ENCODE measurements around the gene OR6Q1.

GRCh38 chr11:58006940-58007339 lies 23.8 kb upstream of the OR6Q1 start:
- TF ChIP-seq CTCF (conservative IDR thresholded peaks at IDR 0.05; ENCODE audit: low read depth in 2 of 2) (no peak), POLR2AphosphoS5 (IDR thresholded peaks at IDR 0.05; ENCODE audit: low read depth) (no peak), EZH2 (IDR thresholded peaks at IDR 0.05; ENCODE audit: low read depth, unreplicated experiment) (no peak), JUNB (IDR thresholded peaks at IDR 0.05; ENCODE audit: unreplicated experiment) (no peak), ZNF331 (CRISPR knock-in tag; IDR thresholded peaks at IDR 0.05; ENCODE audit: low read depth) (no peak), REST (IDR thresholded peaks at IDR 0.05; ENCODE audit: unreplicated experiment) (no peak), EZH2phosphoT487 (IDR thresholded peaks at IDR 0.05; ENCODE audit: unreplicated experiment) (no peak), NANOG (IDR thresholded peaks at IDR 0.05; ENCODE audit: borderline replicate concordance) (no peak), CREB1 (CRISPR knock-in tag; IDR thresholded peaks at IDR 0.05; ENCODE audit: low read depth) (no peak), ZNF114 (CRISPR knock-in tag; IDR thresholded peaks at IDR 0.05) (no peak)
- TF ChIP-seq, protein P1, sequence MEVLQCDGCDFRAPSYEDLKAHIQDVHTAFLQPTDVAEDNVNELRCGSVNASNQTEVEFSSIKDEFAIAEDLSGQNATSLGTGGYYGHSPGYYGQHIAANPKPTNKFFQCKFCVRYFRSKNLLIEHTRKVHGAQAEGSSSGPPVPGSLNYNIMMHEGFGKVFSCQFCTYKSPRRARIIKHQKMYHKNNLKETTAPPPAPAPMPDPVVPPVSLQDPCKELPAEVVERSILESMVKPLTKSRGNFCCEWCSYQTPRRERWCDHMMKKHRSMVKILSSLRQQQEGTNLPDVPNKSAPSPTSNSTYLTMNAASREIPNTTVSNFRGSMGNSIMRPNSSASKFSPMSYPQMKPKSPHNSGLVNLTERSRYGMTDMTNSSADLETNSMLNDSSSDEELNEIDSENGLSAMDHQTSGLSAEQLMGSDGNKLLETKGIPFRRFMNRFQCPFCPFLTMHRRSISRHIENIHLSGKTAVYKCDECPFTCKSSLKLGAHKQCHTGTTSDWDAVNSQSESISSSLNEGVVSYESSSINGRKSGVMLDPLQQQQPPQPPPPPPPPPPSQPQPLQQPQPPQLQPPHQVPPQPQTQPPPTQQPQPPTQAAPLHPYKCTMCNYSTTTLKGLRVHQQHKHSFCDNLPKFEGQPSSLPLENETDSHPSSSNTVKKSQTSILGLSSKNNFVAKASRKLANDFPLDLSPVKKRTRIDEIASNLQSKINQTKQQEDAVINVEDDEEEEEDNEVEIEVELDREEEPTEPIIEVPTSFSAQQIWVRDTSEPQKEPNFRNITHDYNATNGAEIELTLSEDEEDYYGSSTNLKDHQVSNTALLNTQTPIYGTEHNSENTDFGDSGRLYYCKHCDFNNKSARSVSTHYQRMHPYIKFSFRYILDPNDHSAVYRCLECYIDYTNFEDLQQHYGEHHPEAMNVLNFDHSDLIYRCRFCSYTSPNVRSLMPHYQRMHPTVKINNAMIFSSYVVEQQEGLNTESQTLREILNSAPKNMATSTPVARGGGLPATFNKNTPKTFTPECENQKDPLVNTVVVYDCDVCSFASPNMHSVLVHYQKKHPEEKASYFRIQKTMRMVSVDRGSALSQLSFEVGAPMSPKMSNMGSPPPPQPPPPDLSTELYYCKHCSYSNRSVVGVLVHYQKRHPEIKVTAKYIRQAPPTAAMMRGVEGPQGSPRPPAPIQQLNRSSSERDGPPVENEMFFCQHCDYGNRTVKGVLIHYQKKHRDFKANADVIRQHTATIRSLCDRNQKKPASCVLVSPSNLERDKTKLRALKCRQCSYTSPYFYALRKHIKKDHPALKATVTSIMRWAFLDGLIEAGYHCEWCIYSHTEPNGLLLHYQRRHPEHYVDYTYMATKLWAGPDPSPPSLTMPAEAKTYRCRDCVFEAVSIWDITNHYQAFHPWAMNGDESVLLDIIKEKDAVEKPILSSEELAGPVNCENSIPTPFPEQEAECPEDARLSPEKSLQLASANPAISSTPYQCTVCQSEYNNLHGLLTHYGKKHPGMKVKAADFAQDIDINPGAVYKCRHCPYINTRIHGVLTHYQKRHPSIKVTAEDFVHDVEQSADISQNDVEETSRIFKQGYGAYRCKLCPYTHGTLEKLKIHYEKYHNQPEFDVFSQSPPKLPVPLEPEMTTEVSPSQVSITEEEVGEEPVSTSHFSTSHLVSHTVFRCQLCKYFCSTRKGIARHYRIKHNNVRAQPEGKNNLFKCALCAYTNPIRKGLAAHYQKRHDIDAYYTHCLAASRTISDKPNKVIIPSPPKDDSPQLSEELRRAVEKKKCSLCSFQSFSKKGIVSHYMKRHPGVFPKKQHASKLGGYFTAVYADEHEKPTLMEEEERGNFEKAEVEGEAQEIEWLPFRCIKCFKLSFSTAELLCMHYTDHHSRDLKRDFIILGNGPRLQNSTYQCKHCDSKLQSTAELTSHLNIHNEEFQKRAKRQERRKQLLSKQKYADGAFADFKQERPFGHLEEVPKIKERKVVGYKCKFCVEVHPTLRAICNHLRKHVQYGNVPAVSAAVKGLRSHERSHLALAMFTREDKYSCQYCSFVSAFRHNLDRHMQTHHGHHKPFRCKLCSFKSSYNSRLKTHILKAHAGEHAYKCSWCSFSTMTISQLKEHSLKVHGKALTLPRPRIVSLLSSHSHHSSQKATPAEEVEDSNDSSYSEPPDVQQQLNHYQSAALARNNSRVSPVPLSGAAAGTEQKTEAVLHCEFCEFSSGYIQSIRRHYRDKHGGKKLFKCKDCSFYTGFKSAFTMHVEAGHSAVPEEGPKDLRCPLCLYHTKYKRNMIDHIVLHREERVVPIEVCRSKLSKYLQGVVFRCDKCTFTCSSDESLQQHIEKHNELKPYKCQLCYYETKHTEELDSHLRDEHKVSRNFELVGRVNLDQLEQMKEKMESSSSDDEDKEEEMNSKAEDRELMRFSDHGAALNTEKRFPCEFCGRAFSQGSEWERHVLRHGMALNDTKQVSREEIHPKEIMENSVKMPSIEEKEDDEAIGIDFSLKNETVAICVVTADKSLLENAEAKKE (CRISPR knock-in tag; IDR thresholded peaks at IDR 0.05), result no peak

All from GM23338 (cell line).